ENCODE measurements around the gene RPTOR. TPM values are rescaled to one million over a fixed set of nuclear protein-coding genes. Genes with fewer than 3 reads are reported as not detected.

The RPTOR gene
- total RNA-seq, 1 donor from 2014 or later = 65.9 TPM

GRCh38 chr17:80885947-80886582, 341.4 kb downstream of the RPTOR start:
- intact Hi-C loops (cut with micrococcal nuclease) = no loop called here

GRCh38 chr17:80886641-80887573, 342.3 kb downstream of the RPTOR start:
- no peak overlapping the region for H3K4me3 Mint-ChIP-seq
- ChIA-PET CTCF (interaction anchor here (2.0 to 2.4 kb wide), 2 partner anchors 23 to 83 kb away, joined by 6 to 9 read pairs; no protein-coding TSS in a partner anchor), POLR2A (interaction anchor here (0.6 to 1.4 kb wide), 2 partner anchors 13 to 25 kb away, joined by 3 to 4 read pairs; no protein-coding TSS in a partner anchor)
- H3K4me1 Mint-ChIP-seq = peaks cover 20% of the 10 kb centered on the region
- H3K27me3 Mint-ChIP-seq = no peaks in the 10 kb centered on the region
- DNase-seq (no peak), ATAC-seq (ENCODE audit: low read depth) (no peak)
- H3K36me3 Mint-ChIP-seq (ENCODE audit: low read depth) = peaks cover 57% of the 10 kb centered on the region
- H3K9me3 Mint-ChIP-seq = no peaks in the 10 kb centered on the region
- no peak overlapping the region for H3K27ac Mint-ChIP-seq
- intact Hi-C loops (cut with micrococcal nuclease) = no loop called here
- TF ChIP-seq CTCF (IDR thresholded peaks at IDR 0.05) = no peak

More at GRCh38 chr17:80885947-80886582, 341.4 kb downstream of the RPTOR start:
- Mint-ChIP-seq H3K27me3 (no peaks in the 10 kb centered on the region), H3K9me3 (no peaks in the 10 kb centered on the region), H3K4me1 (peaks cover 12% of the 10 kb centered on the region), H3K36me3 (ENCODE audit: low read depth) (peaks cover 60% of the 10 kb centered on the region), H3K27ac (peak overlapping the region; percentile 46), H3K4me3 (peak overlapping the region; percentile 52)
- DNase-seq (no peak), ATAC-seq (ENCODE audit: low read depth) (peak; percentile 56)
- ChIA-PET CTCF (interaction anchor here (2.0 to 2.4 kb wide), 2 partner anchors 24 to 84 kb away, joined by 6 to 9 read pairs; no protein-coding TSS in a partner anchor), POLR2A (interaction anchor here (1.4 kb wide), 1 partner anchor 26 kb away, joined by 4 read pairs; no protein-coding TSS in a partner anchor)
- no peak for TF ChIP-seq CTCF (IDR thresholded peaks at IDR 0.05)

- Mint-ChIP-seq H3K9me3 (no peaks in the 10 kb centered on the region), H3K4me3 (no peak overlapping the region), H3K27ac (no peak overlapping the region), H3K36me3 (ENCODE audit: low read depth) (peaks cover 57% of the 10 kb centered on the region), H3K4me1 (peaks cover 28% of the 10 kb centered on the region), H3K27me3 (no peaks in the 10 kb centered on the region)
- ChIA-PET CTCF (interaction anchor here (2.4 kb wide), 1 partner anchor 22 kb away, joined by 6 read pairs; no protein-coding TSS in a partner anchor), POLR2A (interaction anchor here (2.0 kb wide), 1 partner anchor 10 kb away, joined by 5 read pairs; no protein-coding TSS in a partner anchor)
- TF ChIP-seq CTCF (IDR thresholded peaks at IDR 0.05) = no peak
- ATAC-seq (ENCODE audit: low read depth) (no peak), DNase-seq (no peak)
- intact Hi-C loops (cut with micrococcal nuclease) = no loop called here
Measured at GRCh38 chr17:80887639-80888175, 343.1 kb downstream of the RPTOR start.

GRCh38 chr17:80888276-80889160, 343.9 kb downstream of the RPTOR start:
- H3K27me3 Mint-ChIP-seq = no peaks in the 10 kb centered on the region
- peaks cover 58% of the 10 kb centered on the region for H3K36me3 Mint-ChIP-seq (ENCODE audit: low read depth)
- H3K27ac Mint-ChIP-seq = no peak overlapping the region
- intact Hi-C loops (cut with micrococcal nuclease) = no loop called here
- POLR2A ChIA-PET = interaction anchor here (0.9 to 2.0 kb wide), 3 partner anchors 11 to 24 kb away, joined by 3 to 5 read pairs (median 3); no protein-coding TSS in a partner anchor
- no peak for TF ChIP-seq CTCF (IDR thresholded peaks at IDR 0.05)
- CTCF ChIA-PET = no interaction called here
- no peak overlapping the region for H3K4me3 Mint-ChIP-seq
- peaks cover 29% of the 10 kb centered on the region for H3K4me1 Mint-ChIP-seq
- ATAC-seq (ENCODE audit: low read depth) = no peak
- no peaks in the 10 kb centered on the region for H3K9me3 Mint-ChIP-seq
- no peak for DNase-seq
